HL-60 (cell line): ENCODE measurements around the gene SCN7A.
A peak's percentile ranks its signal among the peaks of the same experiment; 100 is the strongest.
"Not testable (repeated sequence)": the region's sequence is repeated elsewhere in the genome, so short reads cannot be mapped to it uniquely, and the experiment has no call there.

Experiments used
- DNase-seq, 2 experiments: peaks; one replicate each; pipeline ENCODE4 v3.0.0-alpha.2; 2010 to 2020; ENCODE audit warnings: low read depth in 1 of 2, low spot score in 1 of 2
- H3K27ac ChIP-seq: fragments of 250-450 bp; sonication (Bioruptor Pico); replicated peaks from 2 replicates; pipeline ENCODE4 v1.5.1; 2020; ENCODE audit warnings: mild to moderate bottlenecking, moderate library complexity
- H3K27me3 ChIP-seq: fragments of 250-450 bp; sonication (Bioruptor Pico); 2 replicates; pipeline ENCODE4 v1.5.1; 2021; ENCODE audit warnings: mild to moderate bottlenecking, moderate library complexity; ENCODE audit not compliant: insufficient read depth, poor library complexity, severe bottlenecking
- H3K4me3 ChIP-seq: replicated peaks from 2 replicates; pipeline ENCODE4 v1.5.1; 2011; ENCODE audit warnings: mild to moderate bottlenecking, control low read depth, low read length; ENCODE audit not compliant: insufficient read depth
- CTCF ChIP-seq: IDR thresholded peaks from one replicate; pipeline ENCODE4 v1.5.1; 2011; ENCODE audit warnings: low read length, control low read depth, inconsistent platforms; ENCODE audit not compliant: insufficient read depth
- GABPA ChIP-seq: IDR thresholded peaks from 2 replicates; pipeline ENCODE4 v1.6.1; 2012; ENCODE audit warnings: low read depth
- POLR2AphosphoS5 ChIP-seq: IDR thresholded peaks from 2 replicates; pipeline ENCODE4 v1.6.1; 2012; ENCODE audit warnings: low read depth
- REST ChIP-seq: IDR thresholded peaks from 2 replicates; pipeline ENCODE4 v1.6.1; 2012; ENCODE audit warnings: low read depth; ENCODE audit not compliant: insufficient replicate concordance
- SPI1 ChIP-seq: IDR thresholded peaks from 2 replicates; pipeline ENCODE4 v1.6.1; 2012; ENCODE audit warnings: low read depth, mild to moderate bottlenecking, borderline replicate concordance

The SCN7A gene

DNA sequence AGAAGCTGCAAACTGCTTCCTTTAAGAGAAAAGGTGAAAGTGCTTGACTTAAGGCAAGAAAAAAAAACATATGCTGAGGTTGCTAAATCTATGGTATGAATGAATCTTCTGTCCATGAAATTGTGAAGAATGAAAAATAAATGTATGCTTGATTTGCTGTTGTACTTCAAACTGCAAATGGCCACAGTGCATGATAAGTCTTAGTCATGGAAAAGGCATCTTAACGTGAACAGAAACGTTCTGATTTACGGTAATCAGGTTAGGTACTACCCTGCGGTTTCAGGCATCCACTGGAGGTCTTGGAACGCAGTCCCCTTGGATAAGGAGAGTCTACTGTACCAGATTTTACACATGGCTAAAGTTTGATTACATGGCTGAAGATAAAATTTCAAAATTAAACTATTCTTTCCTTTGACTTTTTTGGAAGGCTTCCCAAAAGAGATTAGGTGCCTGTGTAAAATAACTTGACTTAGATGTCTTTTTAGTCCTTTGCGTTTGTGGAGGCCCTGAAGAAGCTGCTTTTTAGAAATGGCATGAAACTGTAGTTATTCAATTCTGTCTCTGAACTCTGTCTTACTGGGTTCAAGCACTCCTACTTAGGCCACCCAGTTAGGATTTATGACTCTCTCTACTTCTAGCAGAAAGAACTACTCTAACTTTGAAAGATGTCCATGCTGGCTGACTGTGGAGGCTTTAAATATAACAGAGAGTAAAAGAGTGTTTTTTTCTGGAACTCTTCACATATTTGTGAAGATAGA, 82.4 kb downstream of the SCN7A start:
- TF ChIP-seq CTCF (no peak), POLR2AphosphoS5 (no peak)
- H3K4me3 ChIP-seq, result no peak overlapping the region
- no peaks in the 10 kb centered on the region for H3K27me3 ChIP-seq
- H3K27ac ChIP-seq, result no peak overlapping the region
- DNase-seq, result no peak

DNA sequence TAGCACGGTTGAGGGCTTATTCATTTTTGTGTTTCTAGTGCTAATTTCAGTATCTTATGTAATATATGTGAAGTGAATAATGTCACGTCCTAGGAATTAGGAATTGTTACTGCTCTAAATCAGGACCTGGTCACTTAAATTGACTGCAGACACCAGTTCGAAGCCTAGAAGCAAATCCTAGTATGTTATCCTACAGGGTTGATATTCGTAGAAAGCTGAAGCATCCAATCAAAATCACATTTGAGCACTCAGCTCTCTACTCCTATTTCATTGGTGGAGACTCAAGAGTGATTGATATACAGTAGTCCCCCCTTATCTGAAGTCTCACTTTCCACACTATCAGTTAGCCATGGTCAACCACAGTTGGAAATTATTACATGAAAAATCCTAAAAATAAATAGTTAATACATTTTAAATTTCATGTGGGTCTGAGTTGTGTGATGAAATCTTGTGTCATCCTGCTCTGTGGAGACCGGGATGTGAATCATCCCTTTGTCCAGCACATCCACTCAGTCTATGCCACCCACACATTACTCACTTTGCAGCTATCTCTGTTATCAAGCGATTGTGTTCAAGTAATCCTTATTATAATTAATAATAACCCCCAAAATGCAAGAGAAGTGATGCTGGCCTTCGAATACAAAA, 83.1 kb downstream of the SCN7A start:
- DNase-seq, result no peak
- Histone ChIP-seq H3K27ac (no peak overlapping the region), H3K4me3 (no peak overlapping the region)

GRCh38 chr2:166407746-166408145, 86.3 kb downstream of the SCN7A start:
- peak in 1 of 2 experiments; percentile 17 for DNase-seq
- H3K4me3 ChIP-seq, H3K27me3 ChIP-seq, H3K27ac ChIP-seq: not testable (repeated sequence)

More for the DNA sequence above, 83.1 kb downstream of the SCN7A start:
- TF ChIP-seq POLR2AphosphoS5 (no peak), SPI1 (no peak), REST (no peak), GABPA (no peak), CTCF (no peak)
- H3K27me3 ChIP-seq, result no peaks in the 10 kb centered on the region

DNA sequence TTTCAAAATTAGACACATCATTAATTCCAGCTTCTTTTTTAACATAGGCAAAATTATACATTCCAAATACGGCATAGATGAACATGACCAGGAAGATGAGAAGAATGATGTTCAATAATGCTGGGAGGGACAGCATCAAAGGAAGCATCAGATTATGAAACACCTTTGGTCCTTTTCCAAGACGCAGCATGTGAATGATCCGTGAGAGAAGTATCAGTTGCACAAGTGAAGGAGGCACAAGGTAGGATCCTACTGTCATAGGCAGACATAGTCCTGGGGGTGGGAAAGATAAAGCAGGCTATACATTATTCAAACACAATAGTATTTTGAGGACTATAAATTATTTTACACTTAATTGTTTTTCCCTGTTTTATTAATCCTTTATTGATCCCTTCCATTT, 87.7 kb downstream of the SCN7A start:
- H3K27ac ChIP-seq, result no peak overlapping the region
- DNase-seq, result no peak
- no peak for TF ChIP-seq POLR2AphosphoS5
- no peak for TF ChIP-seq CTCF
- no peak for TF ChIP-seq SPI1
- no peak for TF ChIP-seq REST
- no peak for TF ChIP-seq GABPA
- H3K4me3 ChIP-seq, result no peak overlapping the region
- no peaks in the 10 kb centered on the region for H3K27me3 ChIP-seq
